IMR-90 (cell line): ENCODE data around the gene SLC23A3. TPM values are rescaled to one million over a fixed set of nuclear protein-coding genes. Genes with fewer than 3 reads are reported as not detected.

Source experiments
- ATAC-seq: fragments of 200-7000 bp; cut with Tn5 transposase; 2 replicates; pipeline ENCODE4 v1.9.1; 2020; ENCODE audit warnings: low read depth, mild to moderate bottlenecking, moderate library complexity
- BruUV-seq: library from RNA; stranded (reverse); fragments of 400-500 nt; replicated peaks from 2 replicates; lab custom pipeline; 2021; lab: Mats Ljungman, UMichigan
- CTCF ChIA-PET: fragments of 300-600 bp; formaldehyde crosslinking; extraction: SDS; loops from one replicate; lab custom pipeline; 2021; ENCODE audit warnings: antibody characterized with exemption; lab: Yijun Ruan, JAX
- POLR2A ChIA-PET: fragments of 300-600 bp; sonication (Branson Sonifier 250); formaldehyde crosslinking; loops from one replicate; lab custom pipeline; 2022; ENCODE audit warnings: antibody characterized with exemption; ENCODE audit not compliant: unreplicated experiment; lab: Charles Lee
- DNase-seq: peaks from one replicate; pipeline ENCODE4 v3.0.0; 2013
- H2AFZ ChIP-seq: replicated peaks from 2 replicates; pipeline ENCODE3; 2013; ENCODE audit warnings: low read length, mild to moderate bottlenecking; ENCODE audit not compliant: poor library complexity
- H2AK5ac ChIP-seq: 2 replicates; pipeline ENCODE4 v1.6.1; 2013; ENCODE audit warnings: low read depth, low read length, inconsistent platforms
- H2AK9ac ChIP-seq: replicated peaks from 2 replicates; pipeline ENCODE3; 2013; ENCODE audit warnings: mild to moderate bottlenecking, low read depth, low read length, moderate library complexity; ENCODE audit not compliant: poor library complexity
- H2BK120ac ChIP-seq: 2 replicates; pipeline ENCODE4 v1.6.1; 2013; ENCODE audit warnings: low read depth, low read length, inconsistent platforms
- H2BK15ac ChIP-seq: 3 replicates; pipeline ENCODE4 v1.6.1; 2013; ENCODE audit warnings: low read depth, low read length, inconsistent platforms
- H2BK20ac ChIP-seq: 2 replicates; pipeline ENCODE4 v1.6.1; 2013; ENCODE audit warnings: low read depth, mild to moderate bottlenecking, inconsistent platforms, low read length, moderate library complexity
- H2BK5ac ChIP-seq: 2 replicates; pipeline ENCODE4 v1.6.1; 2013; ENCODE audit warnings: mild to moderate bottlenecking, low read depth, low read length, inconsistent platforms; ENCODE audit not compliant: poor library complexity, severe bottlenecking
- H3K14ac ChIP-seq: replicated peaks from 2 replicates; pipeline ENCODE4 v1.6.1; 2013; ENCODE audit warnings: low read depth, low read length, inconsistent platforms
- H3K18ac ChIP-seq: 2 replicates; pipeline ENCODE4 v1.6.1; 2013; ENCODE audit warnings: low read depth, low read length, control low read depth
- H3K23ac ChIP-seq: 2 replicates; pipeline ENCODE4 v1.6.1; 2013; ENCODE audit warnings: low read depth, low read length, inconsistent platforms
- H3K27ac ChIP-seq: 2 replicates; pipeline ENCODE4 v1.5.1; 2013; ENCODE audit warnings: mild to moderate bottlenecking, control low read depth, low read length; ENCODE audit not compliant: insufficient read depth
- H3K27me3 ChIP-seq: 2 replicates; pipeline ENCODE4 v1.6.1; 2013; ENCODE audit warnings: low read length; ENCODE audit not compliant: control insufficient read depth, insufficient read depth
- H3K36me3 ChIP-seq: 2 replicates; pipeline ENCODE4 v1.6.1; 2013; ENCODE audit warnings: low read length, mixed read lengths; ENCODE audit not compliant: control insufficient read depth, insufficient read depth
- H3K4ac ChIP-seq: 2 replicates; pipeline ENCODE4 v1.6.1; 2013; ENCODE audit warnings: low read depth, low read length, inconsistent platforms
- H3K4me1 ChIP-seq: 2 replicates; pipeline ENCODE4 v1.6.1; 2013; ENCODE audit warnings: low read length, mixed read lengths; ENCODE audit not compliant: control insufficient read depth, insufficient read depth
- H3K4me2 ChIP-seq: 2 replicates; pipeline ENCODE4 v1.6.1; 2013; ENCODE audit warnings: low read depth, mild to moderate bottlenecking, control low read depth, low read length, moderate library complexity
- H3K4me3 ChIP-seq: 2 replicates; pipeline ENCODE4 v1.5.1; 2013; ENCODE audit warnings: low read depth, mild to moderate bottlenecking, control low read depth, low read length, moderate library complexity; ENCODE audit not compliant: insufficient read depth
- H3K56ac ChIP-seq: 2 replicates; pipeline ENCODE4 v1.6.1; 2013; ENCODE audit warnings: low read length, inconsistent platforms; ENCODE audit not compliant: insufficient read depth; ENCODE audit errors: extremely low read depth
- H3K79me1 ChIP-seq, 2 experiments: 2 replicates each; pipeline ENCODE4 v1.6.1; 2013; ENCODE audit warnings: low read length in 2 of 2, inconsistent platforms in 1 of 2, low read depth in 1 of 2
- H3K9ac ChIP-seq: 2 replicates; pipeline ENCODE4 v1.6.1; 2013; ENCODE audit warnings: low read depth, low read length, control low read depth
- H3K9me1 ChIP-seq: 2 replicates; pipeline ENCODE4 v1.6.1; 2013; ENCODE audit warnings: low read length, inconsistent platforms; ENCODE audit not compliant: insufficient read depth
- H3K9me3 ChIP-seq: 2 replicates; pipeline ENCODE4 v1.6.1; 2013; ENCODE audit warnings: low read length; ENCODE audit not compliant: control insufficient read depth, insufficient read depth
- H4K20me1 ChIP-seq: 2 replicates; pipeline ENCODE4 v1.6.1; 2013; ENCODE audit warnings: low read length, inconsistent platforms; ENCODE audit not compliant: insufficient read depth
- H4K5ac ChIP-seq: 2 replicates; pipeline ENCODE4 v1.6.1; 2013; ENCODE audit warnings: mild to moderate bottlenecking, low read depth, low read length, control low read depth
- H4K8ac ChIP-seq, 2 experiments: 2 replicates each; pipeline ENCODE4 v1.6.1; 2013; ENCODE audit warnings: low read depth in 2 of 2, low read length in 2 of 2, control low read depth in 1 of 2, inconsistent platforms in 1 of 2
- H4K91ac ChIP-seq: 2 replicates; pipeline ENCODE4 v1.6.1; 2013; ENCODE audit warnings: low read depth, low read length, inconsistent platforms; ENCODE audit not compliant: insufficient read depth
- CEBPB ChIP-seq: IDR thresholded peaks from 2 replicates; pipeline ENCODE4 v1.6.1; 2012; ENCODE audit warnings: low read depth, low read length, improper control_type of control experiment
- ELK1 ChIP-seq: fragments of 150-350 bp; IDR thresholded peaks from 2 replicates; pipeline ENCODE4 v1.6.1; 2016; ENCODE audit warnings: low read depth, mild to moderate bottlenecking, low read length, moderate library complexity, borderline replicate concordance
- FOS ChIP-seq: fragments of 150-350 bp; IDR thresholded peaks from 2 replicates; pipeline ENCODE4 v1.6.1; 2016; ENCODE audit warnings: low read depth, low read length
- NFE2L2 ChIP-seq: fragments of 150-350 bp; IDR thresholded peaks from 2 replicates; pipeline ENCODE4 v1.6.1; 2016; ENCODE audit warnings: low read depth, mild to moderate bottlenecking, low read length
- RAD21 ChIP-seq: IDR thresholded peaks from 2 replicates; pipeline ENCODE4 v1.6.1; 2012; ENCODE audit warnings: low read length, improper control_type of control experiment
- WGBS, 2 experiments: methylation state at CpG; one replicate each; pipeline versions ENCODE4 v1.1.5 to v1.1.7; 2013; ENCODE audit warnings: missing lambda C conversion rate in 2 of 2; ENCODE audit not compliant: insufficient read length in 1 of 2; ENCODE audit errors: extremely low coverage in 2 of 2; 5-methylcytosine and 5-hydroxymethylcytosine counted together
- dilution Hi-C: fragments of 300-500 bp; cut with HindIII; formaldehyde crosslinking; loops from one replicate; pipeline ENCODE4 v1.14.3; 2018; ENCODE audit warnings: low sequenced_read_pairs; ENCODE audit not compliant: unreplicated experiment
- in situ Hi-C: fragments of 300-500 bp; cut with MboI; formaldehyde crosslinking; loops from 3 replicates; pipeline ENCODE4 v1.14.3; 2019; ENCODE audit warnings: low sequenced_read_pairs, inconsistent platforms, mixed read lengths
- intact Hi-C: fragments of 100-400 bp; cut with micrococcal nuclease; formaldehyde crosslinking; loops from 2 replicates; pipeline ENCODE4 v1.10.0; 2022
- polyA plus RNA-seq, 3 experiments: library from polyadenylated mRNA; depleted of rRNA; stranded (reverse); fragments of >200 nt; gene quantifications; 2 replicates each; pipeline ENCODE4 v1.2.3, GENCODE V29; 2012; ENCODE audit warnings: low replicate concordance in 1 of 3
- total RNA-seq: library from RNA; depleted of rRNA; stranded (reverse); fragments of >200 nt; gene quantifications from 2 replicates; pipeline ENCODE4 v1.2.3, GENCODE V29; 2012
- TF ChIP-seq, protein P1 (sequence below): conservative IDR thresholded peaks from 2 replicates; pipeline ENCODE4 v1.5.1; 2012; ENCODE audit warnings: mild to moderate bottlenecking, low read depth, low read length, improper control_type of control experiment

Gene SLC23A3
- total and polyA plus RNA-seq, 2 of the 4 experiments (the other 2 are of a cell fraction): 0.18 to 0.65 TPM

- Histone ChIP-seq H3K4me3 (no peak overlapping the region), H2AK5ac (no peak overlapping the region), H3K27me3 (no peaks in the 10 kb centered on the region), H2AFZ (no peak overlapping the region), H3K14ac (no peak overlapping the region), H3K9me1 (no peaks in the 10 kb centered on the region), H3K4ac (no peak overlapping the region), H3K79me1 (no peaks in the 10 kb centered on the region; a peak in 1 of 4 replicates), H2BK5ac (no peak overlapping the region), H4K20me1 (no peaks in the 10 kb centered on the region), H2BK20ac (no peak overlapping the region), H4K91ac (no peak overlapping the region), H3K27ac (no peak overlapping the region), H3K56ac (no peak overlapping the region), H3K23ac (no peak overlapping the region), H3K9ac (no peak overlapping the region), H2BK15ac (no peak overlapping the region), H2BK120ac (no peak overlapping the region), H3K9me3 (no peaks in the 10 kb centered on the region), H4K8ac (no peak overlapping the region), H3K18ac (no peak overlapping the region), H4K5ac (no peak overlapping the region), H3K36me3 (no peaks in the 10 kb centered on the region), H2AK9ac (no peak overlapping the region), H3K4me1 (no peaks in the 10 kb centered on the region; the same call in 1 of the 2 replicates), H3K4me2 (no peak overlapping the region)
- no peak for DNase-seq
- no peak for ATAC-seq
- in situ Hi-C loops (no loop called here), intact Hi-C loops (no loop called here), dilution Hi-C loops (no loop called here)
- BruUV-seq: no TSS peak
- 89 to 100% methylated on average over 1 of the region's 4 CpGs for WGBS, 2 experiments
- TF ChIP-seq RAD21 (no peak), FOS (no peak), NFE2L2 (no peak), CEBPB (no peak), ELK1 (no peak)
- TF ChIP-seq, protein P1, sequence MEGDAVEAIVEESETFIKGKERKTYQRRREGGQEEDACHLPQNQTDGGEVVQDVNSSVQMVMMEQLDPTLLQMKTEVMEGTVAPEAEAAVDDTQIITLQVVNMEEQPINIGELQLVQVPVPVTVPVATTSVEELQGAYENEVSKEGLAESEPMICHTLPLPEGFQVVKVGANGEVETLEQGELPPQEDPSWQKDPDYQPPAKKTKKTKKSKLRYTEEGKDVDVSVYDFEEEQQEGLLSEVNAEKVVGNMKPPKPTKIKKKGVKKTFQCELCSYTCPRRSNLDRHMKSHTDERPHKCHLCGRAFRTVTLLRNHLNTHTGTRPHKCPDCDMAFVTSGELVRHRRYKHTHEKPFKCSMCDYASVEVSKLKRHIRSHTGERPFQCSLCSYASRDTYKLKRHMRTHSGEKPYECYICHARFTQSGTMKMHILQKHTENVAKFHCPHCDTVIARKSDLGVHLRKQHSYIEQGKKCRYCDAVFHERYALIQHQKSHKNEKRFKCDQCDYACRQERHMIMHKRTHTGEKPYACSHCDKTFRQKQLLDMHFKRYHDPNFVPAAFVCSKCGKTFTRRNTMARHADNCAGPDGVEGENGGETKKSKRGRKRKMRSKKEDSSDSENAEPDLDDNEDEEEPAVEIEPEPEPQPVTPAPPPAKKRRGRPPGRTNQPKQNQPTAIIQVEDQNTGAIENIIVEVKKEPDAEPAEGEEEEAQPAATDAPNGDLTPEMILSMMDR: no peak
- ChIA-PET POLR2A (no interaction called here), CTCF (interaction anchor here (0.6 to 0.7 kb wide), 2 partner anchors 77 to 104 kb away, joined by 3 to 4 read pairs; no protein-coding TSS in a partner anchor)
Measured at GRCh38 chr2:219133976-219134375, 35.9 kb downstream of the SLC23A3 start.
